ENCODE results near the gene SPRYD3.
"Not testable (repeated sequence)": the region's sequence is repeated elsewhere in the genome, so short reads cannot be mapped to it uniquely, and the experiment has no call there.

Gene SPRYD3

DNA sequence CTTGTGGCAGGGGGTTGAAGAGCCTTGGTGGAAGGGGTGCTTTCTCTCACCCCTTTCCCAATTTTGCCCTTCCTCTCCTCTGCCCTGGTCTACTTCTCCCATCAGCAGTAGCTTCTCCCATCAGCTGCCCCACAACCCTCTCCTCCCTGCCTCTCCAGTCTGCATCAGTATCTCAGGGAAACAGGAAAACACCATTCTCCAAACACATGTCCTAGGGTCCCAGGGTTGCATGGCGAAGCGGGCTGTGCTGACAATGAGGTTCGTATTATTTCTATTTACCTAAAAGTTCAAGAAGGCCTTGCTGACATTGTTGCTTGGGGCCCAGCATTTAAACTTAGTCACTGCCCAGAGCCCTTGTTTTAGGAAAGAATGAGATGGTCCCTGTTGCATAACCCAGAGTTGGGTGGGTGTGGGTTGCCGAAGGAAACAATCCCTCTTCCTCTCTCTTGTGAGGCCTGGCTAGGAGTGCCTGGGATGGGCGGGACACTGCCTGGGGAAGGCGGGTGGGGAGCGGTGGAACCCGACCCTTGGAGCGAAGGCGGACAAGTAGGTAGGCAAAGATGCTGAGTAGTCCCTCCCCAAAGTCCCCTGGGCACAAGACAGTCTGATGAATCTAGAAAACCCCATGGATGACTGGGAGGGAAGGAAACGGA lies 17.0 kb upstream of the SPRYD3 start:
- no peak for TF ChIP-seq EZH2 (IDR thresholded peaks at IDR 0.05; ENCODE audit: borderline replicate concordance, low read length)
- TF ChIP-seq, protein P1, sequence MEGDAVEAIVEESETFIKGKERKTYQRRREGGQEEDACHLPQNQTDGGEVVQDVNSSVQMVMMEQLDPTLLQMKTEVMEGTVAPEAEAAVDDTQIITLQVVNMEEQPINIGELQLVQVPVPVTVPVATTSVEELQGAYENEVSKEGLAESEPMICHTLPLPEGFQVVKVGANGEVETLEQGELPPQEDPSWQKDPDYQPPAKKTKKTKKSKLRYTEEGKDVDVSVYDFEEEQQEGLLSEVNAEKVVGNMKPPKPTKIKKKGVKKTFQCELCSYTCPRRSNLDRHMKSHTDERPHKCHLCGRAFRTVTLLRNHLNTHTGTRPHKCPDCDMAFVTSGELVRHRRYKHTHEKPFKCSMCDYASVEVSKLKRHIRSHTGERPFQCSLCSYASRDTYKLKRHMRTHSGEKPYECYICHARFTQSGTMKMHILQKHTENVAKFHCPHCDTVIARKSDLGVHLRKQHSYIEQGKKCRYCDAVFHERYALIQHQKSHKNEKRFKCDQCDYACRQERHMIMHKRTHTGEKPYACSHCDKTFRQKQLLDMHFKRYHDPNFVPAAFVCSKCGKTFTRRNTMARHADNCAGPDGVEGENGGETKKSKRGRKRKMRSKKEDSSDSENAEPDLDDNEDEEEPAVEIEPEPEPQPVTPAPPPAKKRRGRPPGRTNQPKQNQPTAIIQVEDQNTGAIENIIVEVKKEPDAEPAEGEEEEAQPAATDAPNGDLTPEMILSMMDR (IDR thresholded peaks at IDR 0.05; ENCODE audit: low read length) = no peak

DNA sequence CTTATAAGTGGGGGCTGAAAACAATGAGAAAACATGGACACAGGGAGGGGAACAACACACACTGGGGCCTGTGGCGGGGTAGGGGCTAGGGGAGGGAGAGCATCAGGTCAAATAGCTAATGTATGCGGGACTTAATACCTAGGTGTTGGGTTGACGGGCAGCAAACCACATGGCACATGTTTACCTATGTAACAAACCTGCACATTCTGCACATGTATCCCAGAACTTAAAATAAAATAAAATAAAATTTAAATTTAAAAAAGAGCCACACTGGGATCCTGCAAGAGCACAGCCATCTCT lies 16.4 kb upstream of the SPRYD3 start:
- peaks cover 23% of the 10 kb centered on the region for H3K4me1 ChIP-seq (ENCODE audit: insufficient read depth, low read length, severe bottlenecking)
- H3K9ac ChIP-seq (ENCODE audit: low read length); H3K27me3 ChIP-seq (ENCODE audit: insufficient read depth, low read length); H3K27ac ChIP-seq (ENCODE audit: low read depth, low read length, poor library complexity, severe bottlenecking); H4K20me1 ChIP-seq (ENCODE audit: insufficient read depth, low read length); H3K79me2 ChIP-seq (ENCODE audit: insufficient read depth, low read length); H3F3A ChIP-seq (ENCODE audit: insufficient read depth, low read length); H3K9me3 ChIP-seq (ENCODE audit: low read length); H3K4me3 ChIP-seq (ENCODE audit: low read depth, low read length, poor library complexity, severe bottlenecking); H3K4me2 ChIP-seq (ENCODE audit: low read length); H3K9me2 ChIP-seq (ENCODE audit: low read depth, low read length); H3K36me3 ChIP-seq (ENCODE audit: insufficient read depth, low read length); H2AFZ ChIP-seq (ENCODE audit: low read length): not testable (repeated sequence)

More for the DNA sequence above, 17.0 kb upstream of the SPRYD3 start:
- Histone ChIP-seq H3K9me2 (ENCODE audit: low read depth, low read length) (no peaks in the 10 kb centered on the region), H3K27me3 (ENCODE audit: insufficient read depth, low read length) (peaks cover 5% of the 10 kb centered on the region; the same call in 1 of the 2 replicates), H3K4me3 (ENCODE audit: low read depth, low read length, poor library complexity, severe bottlenecking) (no peak overlapping the region), H2AFZ (ENCODE audit: low read length) (no peak overlapping the region), H3K27ac (ENCODE audit: low read depth, low read length, poor library complexity, severe bottlenecking) (no peak overlapping the region), H3K36me3 (ENCODE audit: insufficient read depth, low read length) (no peaks in the 10 kb centered on the region), H3F3A (ENCODE audit: insufficient read depth, low read length) (no peaks in the 10 kb centered on the region), H3K79me2 (ENCODE audit: insufficient read depth, low read length) (no peaks in the 10 kb centered on the region), H3K9me3 (ENCODE audit: low read length) (no peaks in the 10 kb centered on the region), H3K4me2 (ENCODE audit: low read length) (no peak overlapping the region), H3K4me1 (ENCODE audit: insufficient read depth, low read length, severe bottlenecking) (peaks cover 23% of the 10 kb centered on the region), H3K9ac (ENCODE audit: low read length) (no peak overlapping the region), H4K20me1 (ENCODE audit: insufficient read depth, low read length) (no peaks in the 10 kb centered on the region)

DNA sequence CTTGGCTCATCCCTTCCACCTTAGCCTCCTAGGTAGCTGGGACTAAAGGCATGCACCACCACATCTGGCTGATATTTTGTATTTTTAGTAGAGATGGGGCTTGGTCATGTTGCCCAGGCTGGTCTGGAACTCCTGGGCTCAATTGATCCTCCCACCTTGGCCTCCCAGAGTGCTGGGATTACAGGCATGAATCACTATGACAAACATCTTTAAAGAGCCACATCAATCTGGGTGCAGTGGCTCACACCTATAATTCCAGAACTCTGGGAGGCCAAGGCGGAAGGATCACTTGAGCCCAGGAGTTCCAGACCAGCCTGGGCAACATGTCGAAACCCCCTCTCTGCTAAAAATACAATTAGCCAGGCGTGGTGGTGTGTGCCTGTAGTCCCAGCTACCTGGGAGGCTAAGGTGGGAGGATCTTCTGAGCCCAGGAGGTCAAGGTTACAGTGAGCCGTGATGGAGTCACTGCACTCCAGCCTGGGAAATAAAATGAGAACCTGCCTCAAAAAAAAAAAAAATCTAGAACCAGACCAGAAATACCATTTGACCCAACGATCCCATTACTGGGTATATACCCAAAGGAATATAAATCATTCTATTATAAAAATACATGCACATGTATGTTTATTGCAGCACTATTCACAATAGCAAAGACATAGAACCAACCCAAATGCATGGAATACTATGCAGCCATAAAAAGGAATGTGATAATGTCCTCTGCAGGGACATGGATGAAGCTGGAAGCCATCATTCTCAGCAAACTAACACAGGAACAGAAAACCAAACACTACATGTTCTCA lies 15.8 kb upstream of the SPRYD3 start:
- H4K20me1 ChIP-seq (ENCODE audit: insufficient read depth, low read length); H3K9ac ChIP-seq (ENCODE audit: low read length); H3K36me3 ChIP-seq (ENCODE audit: insufficient read depth, low read length); H3K9me2 ChIP-seq (ENCODE audit: low read depth, low read length); H3K4me2 ChIP-seq (ENCODE audit: low read length); H3K27me3 ChIP-seq (ENCODE audit: insufficient read depth, low read length); H3K27ac ChIP-seq (ENCODE audit: low read depth, low read length, poor library complexity, severe bottlenecking); H3K9me3 ChIP-seq (ENCODE audit: low read length); H3F3A ChIP-seq (ENCODE audit: insufficient read depth, low read length); H2AFZ ChIP-seq (ENCODE audit: low read length); H3K79me2 ChIP-seq (ENCODE audit: insufficient read depth, low read length); H3K4me3 ChIP-seq (ENCODE audit: low read depth, low read length, poor library complexity, severe bottlenecking): not testable (repeated sequence)
- peaks cover 23% of the 10 kb centered on the region for H3K4me1 ChIP-seq (ENCODE audit: insufficient read depth, low read length, severe bottlenecking)

DNA sequence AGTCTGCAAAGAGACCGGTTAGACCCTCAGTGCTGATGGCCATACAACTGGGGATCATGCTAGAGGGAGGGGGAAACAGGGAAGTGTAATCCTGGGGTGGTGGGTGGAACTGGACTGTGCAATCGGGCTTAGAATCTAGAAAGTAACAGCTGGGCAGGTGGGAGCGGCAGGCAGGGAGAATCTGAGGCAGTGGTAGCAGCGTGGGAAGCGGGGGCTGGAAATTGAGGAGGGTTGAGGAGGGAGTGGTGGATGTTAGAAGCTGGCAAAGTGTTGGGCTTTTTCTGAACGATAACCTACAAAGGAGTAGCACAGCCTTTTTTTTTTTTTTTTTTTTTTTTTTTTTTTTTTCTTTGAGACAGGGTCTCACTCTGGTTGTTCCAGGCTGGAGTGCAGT lies 15.2 kb upstream of the SPRYD3 start:
- Histone ChIP-seq H3K9me2 (ENCODE audit: low read depth, low read length) (no peaks in the 10 kb centered on the region), H3K9ac (ENCODE audit: low read length) (no peak overlapping the region), H3K9me3 (ENCODE audit: low read length) (no peaks in the 10 kb centered on the region), H3F3A (ENCODE audit: insufficient read depth, low read length) (no peaks in the 10 kb centered on the region), H3K36me3 (ENCODE audit: insufficient read depth, low read length) (no peaks in the 10 kb centered on the region), H4K20me1 (ENCODE audit: insufficient read depth, low read length) (no peaks in the 10 kb centered on the region), H3K79me2 (ENCODE audit: insufficient read depth, low read length) (no peaks in the 10 kb centered on the region), H3K4me2 (ENCODE audit: low read length) (no peak overlapping the region), H3K27me3 (ENCODE audit: insufficient read depth, low read length) (peaks cover 5% of the 10 kb centered on the region; the same call in 1 of the 2 replicates), H3K27ac (ENCODE audit: low read depth, low read length, poor library complexity, severe bottlenecking) (no peak overlapping the region), H2AFZ (ENCODE audit: low read length) (no peak overlapping the region), H3K4me1 (ENCODE audit: insufficient read depth, low read length, severe bottlenecking) (peaks cover 23% of the 10 kb centered on the region), H3K4me3 (ENCODE audit: low read depth, low read length, poor library complexity, severe bottlenecking) (no peak overlapping the region)
- TF ChIP-seq EZH2 (IDR thresholded peaks at IDR 0.05; ENCODE audit: borderline replicate concordance, low read length) = no peak
- TF ChIP-seq, protein P1 (IDR thresholded peaks at IDR 0.05; ENCODE audit: low read length) = no peak
